ENCODE measurements around the gene TMEM185A.
"Not testable (repeated sequence)": the region's sequence is repeated elsewhere in the genome, so short reads cannot be mapped to it uniquely, and the experiment has no call there.

The TMEM185A gene

DNA sequence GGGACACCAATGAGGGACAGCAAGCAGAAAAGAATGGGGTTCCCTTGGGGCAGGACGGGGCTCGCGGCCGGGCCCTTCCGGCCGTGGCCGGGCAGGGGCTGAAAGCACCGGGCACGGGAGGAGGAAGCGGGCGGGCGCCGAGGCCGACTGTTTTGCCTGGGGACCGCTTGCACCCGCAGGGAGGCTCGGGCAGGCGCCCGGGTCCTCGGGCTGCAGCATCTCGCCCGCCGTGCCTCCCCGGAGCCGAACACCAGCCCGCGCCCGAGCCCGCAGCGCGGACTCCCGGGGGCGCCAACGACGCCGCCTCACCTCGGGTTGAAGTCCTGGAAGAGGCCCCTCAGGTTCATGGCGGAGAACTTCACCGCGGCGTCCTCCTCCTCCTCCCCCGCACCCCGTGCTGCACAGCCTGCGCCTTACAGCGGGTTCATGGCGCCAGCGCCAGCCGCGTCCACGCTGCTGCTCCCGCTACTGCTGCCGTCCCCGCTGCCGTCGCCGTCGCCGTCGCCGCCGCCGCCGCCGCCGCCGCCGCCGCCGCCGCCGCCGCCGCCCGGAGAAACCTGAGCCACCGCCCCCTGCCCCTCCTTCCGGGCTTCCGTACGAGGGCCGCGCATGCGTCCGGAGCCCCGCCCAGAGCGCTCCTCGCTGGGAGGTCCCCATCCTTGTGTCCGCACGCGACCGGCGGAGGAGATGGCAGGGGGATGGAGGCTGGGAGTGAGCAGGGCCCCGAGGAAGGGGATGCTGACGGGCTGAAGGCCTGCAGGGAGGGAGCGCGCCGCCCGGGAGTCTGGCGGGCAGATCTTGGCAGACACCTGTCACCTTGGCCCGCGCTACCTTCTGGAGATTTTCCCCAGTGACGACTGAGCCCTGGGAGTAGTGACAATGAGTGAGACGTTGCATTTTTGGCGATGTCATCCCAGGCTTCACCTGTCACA is at the start of gene TMEM185A:
Gene TMEM185A (minus strand): TSS at position 559 of the 932 bp plus-strand sequence. CDS start 212 bp downstream, at position 347.
- peak; percentile 49 for DNase-seq

- DNase-seq: no peak
Observed at GRCh38 chrX:149681182-149681581, 49.6 kb upstream of the TMEM185A start.

DNA sequence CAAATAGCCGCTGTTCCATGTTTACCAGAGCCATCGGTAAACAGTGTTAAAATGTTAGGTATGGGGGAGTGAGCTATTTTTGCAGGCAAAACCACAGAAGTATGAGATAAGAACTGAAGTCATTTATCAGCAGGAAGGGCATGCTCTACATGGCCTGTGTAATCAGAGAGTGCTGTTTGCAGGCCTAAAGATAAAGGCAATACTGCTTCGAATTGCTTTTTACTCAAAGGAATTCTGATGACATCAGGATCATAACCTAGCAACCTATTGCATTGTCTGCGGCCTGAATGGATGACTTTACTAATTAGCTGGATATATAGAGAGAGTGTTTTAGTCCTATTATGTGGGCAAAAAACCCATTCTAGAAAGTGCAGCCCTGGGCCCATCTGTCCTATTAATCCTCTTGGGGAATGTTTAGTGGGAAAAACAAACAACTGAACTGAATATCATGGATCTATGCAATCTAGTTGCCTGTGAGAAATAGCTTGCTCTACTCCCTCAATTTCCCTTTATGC is 47.6 kb upstream of the TMEM185A start:
- DNase-seq: not testable (repeated sequence)

DNA sequence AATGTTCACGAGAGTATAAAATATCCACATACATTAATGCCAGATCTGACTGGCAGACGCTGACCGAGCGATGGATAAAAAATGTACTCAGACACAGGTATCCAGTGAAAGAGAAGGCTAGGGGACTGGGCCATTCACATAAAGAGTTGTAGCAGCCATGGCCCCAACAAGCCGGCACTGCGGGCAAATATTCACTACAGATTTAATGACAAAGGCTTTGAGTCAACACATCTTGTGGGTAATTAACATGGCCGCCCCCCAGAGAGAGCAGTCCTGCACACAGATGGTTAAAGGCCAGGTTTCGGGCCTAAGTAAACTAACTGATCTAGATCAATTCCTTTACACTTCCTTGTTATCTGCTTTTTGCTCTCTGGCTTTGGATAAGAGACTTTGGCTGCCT is 44.0 kb upstream of the TMEM185A start:
- DNase-seq: not testable (repeated sequence)

GRCh38 chrX:149675088-149675487 is 43.5 kb upstream of the TMEM185A start:
- DNase-seq: not testable (repeated sequence)

DNA sequence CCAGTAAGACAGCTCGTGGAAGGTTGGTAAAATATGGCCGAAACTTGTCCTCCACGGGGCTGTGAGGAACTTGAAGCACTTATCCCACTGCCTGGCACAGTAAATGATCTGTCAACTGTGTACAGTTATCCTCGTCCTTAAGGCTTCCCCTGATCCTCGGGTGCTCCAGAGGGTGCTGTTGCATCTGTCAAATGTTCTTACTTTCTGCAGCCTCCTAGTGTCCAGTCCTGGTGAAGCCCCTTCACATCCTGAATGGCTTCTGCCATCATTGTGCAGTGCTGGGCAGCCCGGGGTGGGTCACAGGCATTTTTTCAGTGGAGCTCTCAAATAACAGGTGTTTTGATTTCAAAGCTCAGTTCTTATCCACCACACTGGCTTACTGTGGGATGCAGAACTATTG is 29.0 kb upstream of the TMEM185A start:
- DNase-seq: not testable (repeated sequence)

DNA sequence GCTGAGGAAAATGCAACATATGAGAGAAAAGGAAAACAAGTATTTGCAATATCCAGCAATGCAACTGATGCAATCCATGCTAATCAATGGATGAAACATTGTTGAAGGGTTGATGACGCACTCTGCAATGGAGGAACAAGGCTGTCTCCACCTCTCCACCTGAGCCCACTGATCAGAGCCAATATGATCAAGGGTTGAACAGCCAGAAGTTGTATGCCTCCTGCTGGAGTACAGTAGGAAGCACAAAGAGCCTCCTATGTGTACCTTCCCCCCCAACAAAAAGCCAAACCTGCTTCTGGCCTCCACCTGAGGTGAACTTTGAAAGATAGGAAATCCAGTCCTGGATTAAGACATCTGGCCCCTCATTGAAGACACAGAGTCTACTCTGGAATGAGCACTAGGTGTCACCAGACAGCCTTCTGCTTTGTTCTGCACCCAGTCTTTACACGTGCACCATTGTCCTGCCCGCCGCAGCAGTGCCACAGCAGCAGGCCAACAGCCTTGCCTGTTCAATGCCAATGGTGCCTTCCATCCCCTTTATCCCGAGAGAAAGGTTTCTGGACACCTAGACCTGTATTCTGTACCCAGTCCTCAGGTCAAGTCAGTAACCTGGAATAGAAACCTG is 24.8 kb upstream of the TMEM185A start:
- DNase-seq: not testable (repeated sequence)

GRCh38 chrX:149652232-149652981 is 20.8 kb upstream of the TMEM185A start:
- DNase-seq: no peak

DNA sequence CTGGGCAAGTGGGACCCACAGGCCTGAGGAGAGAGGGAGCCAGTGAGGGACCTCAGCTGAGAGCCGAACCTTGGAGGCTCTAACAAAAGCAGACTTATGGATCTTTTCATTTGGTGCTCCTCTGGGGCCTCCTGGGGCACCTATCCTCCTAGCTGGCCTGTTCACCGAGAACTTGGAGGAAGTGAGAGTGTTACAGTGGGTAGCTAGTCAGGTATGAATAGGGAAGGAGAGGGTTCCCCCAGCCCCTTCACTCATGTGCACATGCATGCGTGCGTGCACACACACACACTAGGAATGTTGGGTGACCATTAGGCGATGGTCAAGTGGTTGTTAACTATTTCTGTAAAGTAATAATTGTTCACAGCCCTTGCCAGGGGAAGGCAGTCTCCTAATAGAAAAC is 18.6 kb upstream of the TMEM185A start:
- no peak for DNase-seq

DNA sequence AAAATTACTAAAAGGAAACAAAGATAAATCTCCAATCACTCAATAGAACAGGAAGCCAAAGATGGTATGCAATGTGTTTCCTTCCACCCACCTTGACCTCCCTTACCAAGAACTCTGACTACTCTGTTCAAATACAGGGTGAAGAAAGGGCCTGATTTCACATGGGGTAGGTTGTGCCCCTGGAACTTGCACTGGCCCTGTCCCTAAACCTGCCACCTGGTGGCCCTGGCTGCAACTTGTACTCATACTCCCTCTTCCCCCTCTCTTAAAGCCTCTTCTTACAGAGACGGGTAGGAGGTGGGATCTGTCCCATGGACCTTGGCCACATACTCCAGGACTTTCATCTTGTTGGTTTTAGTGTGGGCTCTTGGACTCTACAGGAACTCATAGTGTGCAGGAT is 17.3 kb upstream of the TMEM185A start:
- DNase-seq: no peak

DNA sequence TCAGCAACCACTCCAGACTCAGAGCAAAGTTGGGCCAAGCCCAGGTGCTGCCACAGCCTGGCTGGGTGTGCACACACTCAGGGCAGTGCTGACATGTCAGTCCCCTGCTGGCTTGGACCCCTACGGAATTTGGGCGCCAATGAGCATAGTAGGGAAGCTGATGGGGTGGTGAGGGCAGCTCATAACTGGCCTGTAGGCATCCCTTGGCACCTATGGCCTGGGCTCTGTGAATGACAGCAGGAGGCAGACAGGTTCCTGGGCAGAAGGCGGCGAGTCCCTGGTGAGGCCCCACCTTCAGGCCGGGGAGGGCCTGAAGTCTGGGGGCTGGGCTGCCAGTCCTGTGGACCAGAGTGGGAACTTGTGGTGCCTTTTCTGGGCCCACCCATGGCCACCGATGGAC is 15.9 kb upstream of the TMEM185A start:
- no peak for DNase-seq

GRCh38 chrX:149643496-149643895 is 11.9 kb upstream of the TMEM185A start:
- no peak for DNase-seq

DNA sequence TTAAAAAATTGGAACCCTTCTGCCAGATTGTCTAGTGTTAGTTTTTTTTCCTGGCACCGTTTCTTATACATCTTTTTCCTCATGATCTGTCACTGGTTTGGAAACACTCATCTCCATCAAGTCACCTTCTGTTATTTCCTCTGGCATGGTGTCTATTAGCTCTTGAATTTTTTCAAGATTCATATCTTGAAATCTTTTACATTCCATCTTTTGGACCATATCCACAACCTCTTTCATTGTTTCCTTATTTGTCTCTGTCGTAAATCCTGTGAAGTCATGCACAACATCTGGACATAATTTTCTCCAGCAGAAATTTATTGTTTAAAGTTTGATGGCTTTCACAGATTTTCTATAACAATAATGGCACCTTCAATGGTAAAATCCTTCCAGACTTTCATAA is 10.2 kb upstream of the TMEM185A start:
- no peak for DNase-seq

GRCh38 chrX:149641432-149641831 is 9.8 kb upstream of the TMEM185A start:
- no peak for DNase-seq

DNA sequence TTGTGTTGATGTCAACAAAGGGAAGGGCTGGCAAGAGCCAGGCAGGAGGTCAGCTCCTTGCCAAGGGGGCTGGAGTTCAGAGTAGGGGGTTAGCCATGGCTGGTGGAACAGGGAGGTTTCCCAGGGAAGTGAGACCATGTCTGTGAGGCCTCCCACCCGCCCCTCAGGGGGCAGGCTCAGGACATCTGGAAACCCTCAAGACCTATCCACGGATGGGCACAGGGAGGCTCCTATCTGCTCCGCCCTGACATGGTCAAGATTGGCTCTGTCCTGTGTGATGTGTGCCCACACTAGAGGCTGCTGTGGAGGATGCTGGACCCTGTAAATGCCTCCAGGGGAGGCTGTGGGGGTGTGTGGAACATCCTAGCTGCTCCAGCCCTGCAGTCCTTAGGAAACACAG is 8.0 kb upstream of the TMEM185A start:
- DNase-seq: no peak

DNA sequence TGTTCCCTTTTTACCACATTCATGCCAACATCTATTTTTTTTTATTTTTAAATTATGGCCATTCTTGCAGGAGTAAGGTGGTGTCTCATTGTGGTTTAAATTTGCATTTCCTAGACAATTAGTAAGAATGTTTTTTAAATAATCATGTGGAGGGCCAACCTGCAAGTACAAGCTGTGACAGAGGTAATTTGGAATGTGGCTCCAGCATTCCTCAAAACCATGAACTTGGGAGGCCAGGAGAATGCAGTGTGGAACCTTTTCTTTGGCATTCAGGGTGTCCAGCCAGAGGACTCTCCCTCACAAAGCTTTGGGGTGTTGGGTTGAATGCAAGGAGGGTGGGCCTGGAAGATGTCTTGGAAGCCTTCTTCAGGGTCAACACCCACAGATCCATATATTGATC is 7.3 kb upstream of the TMEM185A start:
- DNase-seq: no peak

DNA sequence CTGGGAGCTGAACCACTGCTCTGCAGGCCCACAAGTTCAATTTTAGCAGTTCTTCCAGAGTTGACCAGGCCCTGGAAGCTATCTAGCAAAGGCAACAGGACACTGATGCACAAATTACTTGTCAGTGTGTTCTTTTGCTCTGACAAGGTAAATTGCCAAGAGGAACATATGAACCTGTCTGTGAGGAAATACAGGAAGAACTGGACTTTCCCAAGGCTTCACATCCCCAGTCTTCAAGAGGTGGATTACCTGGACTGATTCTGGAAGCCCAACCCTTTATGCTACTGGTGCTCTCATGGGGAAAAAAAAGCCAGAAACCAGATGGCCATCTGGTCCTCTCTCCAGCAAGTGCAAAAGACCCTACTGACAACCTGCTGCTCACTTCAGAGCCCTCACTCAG is 1.9 kb upstream of the TMEM185A start:
- no peak for DNase-seq

GRCh38 chrX:149630681-149631233 is 835 bp downstream of the TMEM185A start:
- no peak for DNase-seq

DNA sequence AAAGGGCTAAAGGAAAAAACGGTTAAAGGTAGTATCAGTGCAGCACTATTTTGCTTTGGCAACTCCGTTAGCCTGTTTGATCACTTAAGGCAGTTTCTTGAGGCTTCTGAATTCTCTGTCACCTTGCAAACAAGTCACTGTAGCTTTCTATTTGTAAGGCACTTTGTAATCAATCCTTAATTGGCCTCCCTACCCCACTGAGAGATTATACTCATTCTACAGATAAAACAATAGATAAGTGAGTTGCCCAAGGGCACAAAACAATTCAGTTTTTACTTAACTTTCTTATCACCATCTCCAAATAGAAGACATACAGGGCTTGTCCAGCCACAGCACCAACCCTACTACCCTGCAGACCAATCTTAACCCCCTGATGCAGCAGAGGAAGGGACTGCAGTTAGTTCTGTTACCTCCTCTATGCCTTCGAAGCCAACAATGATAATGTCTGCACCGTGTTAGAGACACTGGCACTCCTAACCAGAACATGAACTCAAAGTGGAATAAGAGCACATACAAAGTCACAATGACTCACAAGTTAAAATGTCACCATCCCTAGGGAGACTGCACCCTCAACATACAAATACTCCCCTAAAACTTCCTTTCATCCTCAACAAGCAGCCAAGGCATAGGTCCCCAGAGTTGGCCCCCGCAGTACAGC is 1.7 kb downstream of the TMEM185A start:
- no peak for DNase-seq

GRCh38 chrX:149628768-149629167 is 2.8 kb downstream of the TMEM185A start:
- no peak for DNase-seq

GRCh38 chrX:149628280-149628679 is 3.3 kb downstream of the TMEM185A start:
- DNase-seq: no peak

DNA sequence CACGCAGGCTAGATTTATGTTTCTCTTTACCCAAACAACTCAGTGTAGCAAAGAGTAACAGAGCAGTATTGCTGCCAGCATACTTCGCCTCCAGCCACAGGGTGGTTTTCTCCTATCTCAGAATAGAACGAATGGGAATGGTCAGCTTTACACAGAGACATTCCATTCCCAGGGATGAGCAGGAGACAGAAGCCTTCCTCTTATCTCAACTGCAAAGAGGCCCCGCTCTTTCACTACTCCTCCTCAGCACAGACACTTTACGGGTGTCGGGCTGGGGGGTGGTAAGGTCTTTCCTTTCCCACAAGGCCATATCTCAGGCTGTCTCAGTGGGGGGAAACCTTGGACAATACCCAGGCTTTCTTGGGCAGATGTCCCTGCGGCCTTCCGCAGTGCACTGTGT is 4.8 kb downstream of the TMEM185A start:
- DNase-seq: not testable (repeated sequence)
